A673 (cell line): ENCODE measurements around the gene RAB37. TPM values are rescaled to one million over a fixed set of nuclear protein-coding genes. Genes with fewer than 3 reads are reported as not detected.
A peak's percentile ranks its signal among the peaks of the same experiment; 100 is the strongest.

Experiments
- BruUV-seq: library from RNA; stranded (reverse); fragments of 400-500 nt; replicated peaks from 2 replicates; lab custom pipeline; 2021; lab: Mats Ljungman, UMichigan
- CTCF ChIA-PET: fragments of 300-600 bp; sonication (Branson Sonifier 250); formaldehyde crosslinking; loops from one replicate; lab custom pipeline; 2022; ENCODE audit warnings: antibody characterized with exemption; lab: Charles Lee
- POLR2A ChIA-PET: fragments of 300-600 bp; sonication (Branson Sonifier 250); formaldehyde crosslinking; loops from one replicate; lab custom pipeline; 2022; ENCODE audit warnings: antibody characterized with exemption; ENCODE audit not compliant: low non-redundant PET; lab: Charles Lee
- DNase-seq: peaks from one replicate; pipeline ENCODE4 v3.0.0-alpha.2; 2015; ENCODE audit warnings: low spot score
- H3K27ac ChIP-seq: fragments of 200-600 bp; sonication (generic); 2 replicates; pipeline ENCODE4 v1.5.1; 2016; ENCODE audit warnings: mixed run types, low read depth, mild to moderate bottlenecking, mixed read lengths, antibody characterized with exemption, low read length; ENCODE audit not compliant: poor library complexity, severe bottlenecking
- H3K27me3 ChIP-seq: fragments of 200-600 bp; sonication (generic); replicated peaks from 2 replicates; pipeline ENCODE4 v1.6.1; 2017; ENCODE audit warnings: mixed run types, low read depth, mild to moderate bottlenecking, mixed read lengths, antibody characterized with exemption, low read length; ENCODE audit not compliant: insufficient read depth, poor library complexity
- H3K36me3 ChIP-seq: fragments of 200-600 bp; sonication (generic); 2 replicates; pipeline ENCODE4 v1.6.1; 2016; ENCODE audit warnings: mixed run types, mild to moderate bottlenecking, mixed read lengths, antibody characterized with exemption, low read length; ENCODE audit not compliant: insufficient read depth, poor library complexity, severe bottlenecking
- H3K4me1 ChIP-seq: fragments of 200-600 bp; sonication (generic); 2 replicates; pipeline ENCODE4 v1.6.1; 2017; ENCODE audit warnings: mixed run types, mild to moderate bottlenecking, mixed read lengths, antibody characterized with exemption, low read length; ENCODE audit not compliant: insufficient read depth, poor library complexity, severe bottlenecking
- H3K4me3 ChIP-seq: fragments of 200-600 bp; sonication (generic); 2 replicates; pipeline ENCODE4 v1.5.1; 2016; ENCODE audit warnings: low read depth, mixed run types, mild to moderate bottlenecking, mixed read lengths, low read length; ENCODE audit not compliant: poor library complexity, severe bottlenecking
- H3K9me3 ChIP-seq: fragments of 200-600 bp; sonication (generic); 2 replicates; pipeline ENCODE4 v1.6.1; 2016; ENCODE audit warnings: mixed run types, low read depth, mild to moderate bottlenecking, mixed read lengths, antibody characterized with exemption, low read length; ENCODE audit not compliant: poor library complexity, severe bottlenecking
- CTCF ChIP-seq: fragments of 300-800, 200-600 bp; sonication (generic); conservative IDR thresholded peaks from 2 replicates; pipeline ENCODE4 v1.5.1; 2017; ENCODE audit warnings: low read depth, mild to moderate bottlenecking, antibody characterized with exemption, low read length, moderate library complexity, mixed read lengths
- EZH2 ChIP-seq: fragments of 200-600 bp; sonication (generic); IDR thresholded peaks from 2 replicates; pipeline ENCODE4 v1.6.1; 2017; ENCODE audit warnings: borderline replicate concordance, low read depth, mild to moderate bottlenecking, mixed read lengths, antibody characterized with exemption, low read length; ENCODE audit not compliant: poor library complexity, severe bottlenecking
- intact Hi-C: fragments of 100-400 bp; cut with micrococcal nuclease; formaldehyde crosslinking; loops from one replicate; pipeline ENCODE4 v1.10.0; 2022; ENCODE audit not compliant: unreplicated experiment
- total RNA-seq: library from RNA; stranded (reverse); gene quantifications from 2 replicates; pipeline ENCODE4 v1.2.3, GENCODE V29; 2021

The RAB37 gene
- total RNA-seq, 1 experiment from 2014 or later: not detected

- H3K27ac ChIP-seq: no peak overlapping the region
- no peak for DNase-seq
- H3K4me1 ChIP-seq: no peaks in the 10 kb centered on the region
- H3K4me3 ChIP-seq: no peak overlapping the region
- no peaks in the 10 kb centered on the region for H3K27me3 ChIP-seq
- BruUV-seq: no TSS peak
- H3K36me3 ChIP-seq: peaks cover 4% of the 10 kb centered on the region
- no peaks in the 10 kb centered on the region for H3K9me3 ChIP-seq
- CTCF ChIA-PET: no interaction called here
- TF ChIP-seq CTCF: no peak
- TF ChIP-seq EZH2: no peak
- POLR2A ChIA-PET: no interaction called here
- intact Hi-C loops: loop anchor here (5.0 kb wide), 1 partner anchor 36 kb away; no protein-coding TSS in a partner anchor
Measured at GRCh38 chr17:74777901-74778515, 41.0 kb downstream of the RAB37 start.

GRCh38 chr17:74778960-74779359 lies 41.9 kb downstream of the RAB37 start:
- H3K36me3 ChIP-seq: no peaks in the 10 kb centered on the region
- DNase-seq: no peak
- no peaks in the 10 kb centered on the region for H3K27me3 ChIP-seq
- H3K9me3 ChIP-seq: no peaks in the 10 kb centered on the region
- intact Hi-C loops: loop anchor here (5.0 kb wide), 1 partner anchor 37 kb away; no protein-coding TSS in a partner anchor
- no peak overlapping the region for H3K4me3 ChIP-seq
- CTCF ChIA-PET: interaction anchor here (1.0 kb wide), 1 partner anchor 34 kb away, joined by 3 read pairs; no protein-coding TSS in a partner anchor
- TF ChIP-seq CTCF (no peak), EZH2 (no peak)
- POLR2A ChIA-PET: no interaction called here
- H3K4me1 ChIP-seq: no peaks in the 10 kb centered on the region
- no peak overlapping the region for H3K27ac ChIP-seq
- BruUV-seq: no TSS peak

GRCh38 chr17:74779501-74779900 lies 42.4 kb downstream of the RAB37 start:
- CTCF ChIA-PET: interaction anchor here (1.0 kb wide), 1 partner anchor 35 kb away, joined by 3 read pairs; no protein-coding TSS in a partner anchor
- BruUV-seq: TSS peak; percentile 33

More at GRCh38 chr17:74779501-74779900, 42.4 kb downstream of the RAB37 start:
- no peaks in the 10 kb centered on the region for H3K27me3 ChIP-seq
- H3K9me3 ChIP-seq: no peaks in the 10 kb centered on the region
- H3K27ac ChIP-seq: no peak overlapping the region
- no peak overlapping the region for H3K4me3 ChIP-seq
- no peaks in the 10 kb centered on the region for H3K36me3 ChIP-seq
- no peak for TF ChIP-seq CTCF
- no peak for TF ChIP-seq EZH2
- POLR2A ChIA-PET: no interaction called here
- intact Hi-C loops: loop anchor here (5.0 kb wide), 1 partner anchor 37 kb away; no protein-coding TSS in a partner anchor
- no peaks in the 10 kb centered on the region for H3K4me1 ChIP-seq
- DNase-seq: no peak
